AG04450 (cell line): ENCODE measurements around the gene CMSS1. TPM values are rescaled to one million over a fixed set of nuclear protein-coding genes. Genes with fewer than 3 reads are reported as not detected.
A peak's percentile ranks its signal among the peaks of the same experiment; 100 is the strongest.

Experiments
- CTCF ChIA-PET: fragments of 300-600, 350-600 bp; formaldehyde crosslinking; extraction: SDS; loops from one replicate; lab custom pipeline; 2022; ENCODE audit warnings: antibody characterized with exemption, inconsistent platforms; lab: Charles Lee
- POLR2A ChIA-PET: fragments of 350-600 bp; formaldehyde crosslinking; extraction: SDS; loops from one replicate; lab custom pipeline; 2021; ENCODE audit warnings: antibody characterized with exemption, inconsistent platforms; lab: Yijun Ruan, JAX
- DNase-seq: peaks from one replicate; pipeline ENCODE4 v3.0.0-alpha.2; 2011; ENCODE audit warnings: low read depth, low spot score
- H3K27ac ChIP-seq: one replicate; pipeline ENCODE4 v1.5.1; 2012; ENCODE audit warnings: low read depth, low read length, control low read depth
- H3K27me3 ChIP-seq: one replicate; pipeline ENCODE4 v1.6.0; 2012; ENCODE audit warnings: low read length; ENCODE audit not compliant: control insufficient read depth, insufficient read depth
- H3K4me3 ChIP-seq: 2 replicates; pipeline ENCODE4 v1.5.1; 2011; ENCODE audit warnings: mild to moderate bottlenecking, low read depth, low read length, control low read depth
- H3K9me3 ChIP-seq: 2 replicates; pipeline ENCODE4 v1.5.1; 2012; ENCODE audit warnings: low read length; ENCODE audit not compliant: control insufficient read depth, insufficient read depth
- polyA plus RNA-seq: library from polyadenylated mRNA; depleted of rRNA; stranded (reverse); fragments of >200 nt; gene quantifications from 2 replicates; pipeline ENCODE4 v1.2.3, GENCODE V29; 2011
- TF ChIP-seq, protein P1 (sequence below): IDR thresholded peaks from 2 replicates; pipeline ENCODE4 v1.5.1; 2011; ENCODE audit warnings: low read depth, low read length, control low read depth, inconsistent platforms

The CMSS1 gene
- polyA plus RNA-seq, 1 experiment = 15.7 TPM

GRCh38 chr3:99869621-99870020 is 52.0 kb downstream of the CMSS1 start:
- POLR2A ChIA-PET = no interaction called here
- H3K9me3 ChIP-seq = no peaks in the 10 kb centered on the region

DNA sequence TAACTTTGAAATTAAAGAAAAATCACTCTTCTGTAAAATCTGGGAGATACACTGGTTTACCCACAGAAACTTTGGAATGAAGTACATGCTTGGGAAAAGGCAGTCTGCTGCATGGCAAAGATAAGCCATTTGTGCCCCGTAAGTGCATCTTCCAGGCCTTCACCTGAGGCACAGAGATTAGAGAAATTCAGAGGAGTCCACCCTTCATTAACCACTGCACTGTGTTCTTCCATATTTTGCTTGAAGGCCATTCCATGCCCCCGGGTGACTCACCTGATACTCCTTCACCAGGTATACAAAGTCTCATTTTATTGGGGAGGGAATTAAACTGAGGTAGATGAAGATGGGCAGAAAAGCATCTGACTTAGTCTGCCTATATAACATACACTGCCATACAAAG is 53.0 kb downstream of the CMSS1 start:
- Histone ChIP-seq H3K27me3 (no peaks in the 10 kb centered on the region), H3K9me3 (no peaks in the 10 kb centered on the region), H3K27ac (no peak overlapping the region), H3K4me3 (no peak overlapping the region; the same call in 1 of the 2 replicates)
- POLR2A ChIA-PET = interaction anchor here (0.6 to 1.6 kb wide), 3 partner anchors 9 to 375 kb away, joined by 3 to 4 read pairs (median 3); no protein-coding TSS in a partner anchor
- TF ChIP-seq, protein P1, sequence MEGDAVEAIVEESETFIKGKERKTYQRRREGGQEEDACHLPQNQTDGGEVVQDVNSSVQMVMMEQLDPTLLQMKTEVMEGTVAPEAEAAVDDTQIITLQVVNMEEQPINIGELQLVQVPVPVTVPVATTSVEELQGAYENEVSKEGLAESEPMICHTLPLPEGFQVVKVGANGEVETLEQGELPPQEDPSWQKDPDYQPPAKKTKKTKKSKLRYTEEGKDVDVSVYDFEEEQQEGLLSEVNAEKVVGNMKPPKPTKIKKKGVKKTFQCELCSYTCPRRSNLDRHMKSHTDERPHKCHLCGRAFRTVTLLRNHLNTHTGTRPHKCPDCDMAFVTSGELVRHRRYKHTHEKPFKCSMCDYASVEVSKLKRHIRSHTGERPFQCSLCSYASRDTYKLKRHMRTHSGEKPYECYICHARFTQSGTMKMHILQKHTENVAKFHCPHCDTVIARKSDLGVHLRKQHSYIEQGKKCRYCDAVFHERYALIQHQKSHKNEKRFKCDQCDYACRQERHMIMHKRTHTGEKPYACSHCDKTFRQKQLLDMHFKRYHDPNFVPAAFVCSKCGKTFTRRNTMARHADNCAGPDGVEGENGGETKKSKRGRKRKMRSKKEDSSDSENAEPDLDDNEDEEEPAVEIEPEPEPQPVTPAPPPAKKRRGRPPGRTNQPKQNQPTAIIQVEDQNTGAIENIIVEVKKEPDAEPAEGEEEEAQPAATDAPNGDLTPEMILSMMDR = no peak
- DNase-seq = no peak
- CTCF ChIA-PET = interaction anchor here (2.0 kb wide), 1 partner anchor 28 kb away, joined by 5 read pairs; no protein-coding TSS in a partner anchor

More at GRCh38 chr3:99869621-99870020, 52.0 kb downstream of the CMSS1 start:
- Histone ChIP-seq H3K27me3 (no peaks in the 10 kb centered on the region), H3K4me3 (no peak overlapping the region), H3K27ac (no peak overlapping the region)
- no peak for DNase-seq
- CTCF ChIA-PET = interaction anchor here (0.9 to 1.0 kb wide), 2 partner anchors 220 to 384 kb away, joined by 3 to 5 read pairs; no protein-coding TSS in a partner anchor
- TF ChIP-seq, protein P1 = no peak

- peak overlapping the region; percentile 89 for H3K4me3 ChIP-seq
- no peak for DNase-seq
- H3K9me3 ChIP-seq = no peaks in the 10 kb centered on the region
- ChIA-PET POLR2A (interaction anchor here (0.6 to 1.6 kb wide), 4 partner anchors 9 to 375 kb away, joined by 3 to 7 read pairs (median 4); no protein-coding TSS in a partner anchor), CTCF (interaction anchor here (1.4 to 2.0 kb wide), 2 partner anchors 28 to 383 kb away, joined by 5 to 7 read pairs; no protein-coding TSS in a partner anchor)
- no peaks in the 10 kb centered on the region for H3K27me3 ChIP-seq
- TF ChIP-seq, protein P1 = no peak
- no peak overlapping the region for H3K27ac ChIP-seq
Observed at GRCh38 chr3:99871231-99872045, 53.8 kb downstream of the CMSS1 start.

GRCh38 chr3:99872923-99873254 is 55.2 kb downstream of the CMSS1 start:
- no peaks in the 10 kb centered on the region for H3K27me3 ChIP-seq
- TF ChIP-seq, protein P1 = no peak
- peak overlapping the region; percentile 89 for H3K4me3 ChIP-seq
- ChIA-PET CTCF (interaction anchor here (1.4 kb wide), 1 partner anchor 381 kb away, joined by 7 read pairs; no protein-coding TSS in a partner anchor), POLR2A (no interaction called here)
- DNase-seq = no peak
- no peaks in the 10 kb centered on the region for H3K9me3 ChIP-seq
- H3K27ac ChIP-seq = no peak overlapping the region
